B cell (primary cell): Measurements from ENCODE around the gene PCYOX1L. TPM values are rescaled to one million over a fixed set of nuclear protein-coding genes. Genes with fewer than 3 reads are reported as not detected.

Source experiments
- ATAC-seq: fragments of 200-7000 bp; cut with Tn5 transposase; one replicate; pipeline ENCODE4 v1.10.0; 2021; ENCODE audit warnings: low read depth, mild to moderate bottlenecking, moderate number of reproducible peaks, moderate library complexity
- CTCF ChIA-PET: fragments of 350-600 bp; sonication (Branson Sonifier 250); formaldehyde crosslinking; loops from one replicate; lab custom pipeline; 2021; ENCODE audit warnings: antibody characterized with exemption, inconsistent platforms; lab: Charles Lee
- POLR2A ChIA-PET: fragments of 350-600 bp; sonication (Branson Sonifier 250); formaldehyde crosslinking; loops from one replicate; lab custom pipeline; 2021; ENCODE audit warnings: antibody characterized with exemption; lab: Charles Lee
- DNase-seq: peaks from one replicate; pipeline ENCODE4 v3.0.0; 2013
- H2AFZ ChIP-seq: 2 replicates; pipeline ENCODE4 v1.6.1; 2012; ENCODE audit warnings: mild to moderate bottlenecking, low read depth, low read length; ENCODE audit not compliant: insufficient read depth, poor library complexity, severe bottlenecking
- H3K27ac ChIP-seq, 2 donors: 1 replicate in 1 of 2; 2 replicates in 1 of 2; pipeline ENCODE4 v1.5.1; 2012 to 2013; ENCODE audit warnings: low read length in 2 of 2, mild to moderate bottlenecking in 2 of 2, moderate library complexity in 1 of 2
- H3K27me3 ChIP-seq, 4 experiments: fragments of 200-600 bp in 1 of 4; sonication (generic) in 1 of 4; replicated peaks in 1 of 4; 1 replicate in 2 of 4; 2 replicates in 2 of 4; pipeline versions ENCODE4 v1.6.1 to v1.7.0; 2013 to 2016; ENCODE audit warnings: low read length in 3 of 4, mild to moderate bottlenecking in 2 of 4, mixed read lengths in 1 of 4, moderate library complexity in 1 of 4; ENCODE audit not compliant: insufficient read depth in 4 of 4, control insufficient read depth in 3 of 4; ENCODE audit errors: control extremely low read depth in 1 of 4
- H3K36me3 ChIP-seq, 2 experiments: replicated peaks in 1 of 2; 1 replicate in 1 of 2; 2 replicates in 1 of 2; pipeline versions ENCODE4 v1.6.1 to v1.7.1; 2013; ENCODE audit warnings: low read length in 1 of 2; ENCODE audit not compliant: insufficient read depth in 2 of 2, control insufficient read depth in 1 of 2; ENCODE audit errors: control extremely low read depth in 1 of 2, extremely low read depth in 1 of 2
- H3K4me1 ChIP-seq, 2 donors: fragments of 200-600 bp in 1 of 2; sonication (generic) in 1 of 2; 1 replicate in 1 of 2; 2 replicates in 1 of 2; pipeline versions ENCODE4 v1.5.1 to v1.6.1; 2013 to 2017; ENCODE audit warnings: low read length in 2 of 2; ENCODE audit not compliant: control insufficient read depth in 2 of 2, insufficient read depth in 2 of 2
- H3K4me2 ChIP-seq: replicated peaks from 2 replicates; pipeline ENCODE3; 2012; ENCODE audit warnings: mild to moderate bottlenecking, low read depth, low read length; ENCODE audit not compliant: poor library complexity, severe bottlenecking
- H3K4me3 ChIP-seq, 5 experiments: fragments of 200-600 bp in 1 of 5; sonication (generic) in 1 of 5; 1 replicate in 3 of 5; 2 replicates in 2 of 5; pipeline versions ENCODE4 v1.5.1 to v1.7.0; 2011 to 2016; ENCODE audit warnings: low read length in 4 of 5, mild to moderate bottlenecking in 4 of 5, low read depth in 2 of 5, control low read depth in 1 of 5, moderate library complexity in 1 of 5; ENCODE audit not compliant: insufficient read depth in 1 of 5; ENCODE audit errors: control extremely low read depth in 1 of 5, extremely low read depth in 1 of 5
- H3K79me2 ChIP-seq: fragments of 200-600 bp; sonication (generic); one replicate; pipeline ENCODE4 v1.6.0; 2016; ENCODE audit warnings: low read length; ENCODE audit not compliant: control insufficient read depth, insufficient read depth
- H3K9ac ChIP-seq: fragments of 200-600 bp; sonication (generic); 2 replicates; pipeline ENCODE4 v1.6.1; 2017; ENCODE audit warnings: mild to moderate bottlenecking, low read length, moderate library complexity
- H3K9me3 ChIP-seq, 3 donors: one replicate each; pipeline versions ENCODE4 v1.6.1 to v1.7.1; 2013; ENCODE audit warnings: low read length in 2 of 3; ENCODE audit not compliant: control insufficient read depth in 2 of 3, insufficient read depth in 1 of 3; ENCODE audit errors: control extremely low read depth in 1 of 3
- H4K20me1 ChIP-seq: 2 replicates; pipeline ENCODE4 v1.6.0; 2012; ENCODE audit warnings: mild to moderate bottlenecking, low read length; ENCODE audit not compliant: insufficient read depth, control insufficient read depth, poor library complexity, severe bottlenecking
- H3K27ac Mint-ChIP-seq: one replicate; pipeline ENCODE4 v1.8.0; 2021; ENCODE audit warnings: mixed read lengths
- H3K27me3 Mint-ChIP-seq: one replicate; pipeline ENCODE4 v1.8.0; 2021; ENCODE audit warnings: mixed read lengths
- H3K4me1 Mint-ChIP-seq: one replicate; pipeline ENCODE4 v1.8.0; 2021; ENCODE audit warnings: mixed read lengths
- H3K4me3 Mint-ChIP-seq: one replicate; pipeline ENCODE4 v1.8.0; 2021; ENCODE audit warnings: mixed read lengths
- H3K9me3 Mint-ChIP-seq: one replicate; pipeline ENCODE4 v1.8.0; 2022; ENCODE audit warnings: mixed read lengths; ENCODE audit not compliant: insufficient read depth
- EZH2 ChIP-seq: IDR thresholded peaks from 2 replicates; pipeline ENCODE4 v1.6.1; 2012; ENCODE audit warnings: borderline replicate concordance, low read depth, mild to moderate bottlenecking, moderate library complexity, low read length; ENCODE audit not compliant: insufficient read depth, poor library complexity, severe bottlenecking
- WGBS: methylation state at CpG from one replicate; pipeline ENCODE4 v1.1.5; 2013; ENCODE audit warnings: missing lambda C conversion rate; ENCODE audit not compliant: insufficient coverage; 5-methylcytosine and 5-hydroxymethylcytosine counted together
- intact Hi-C: fragments of 100-400 bp; cut with micrococcal nuclease; formaldehyde crosslinking; loops from one replicate; pipeline ENCODE4 v1.10.0; 2022
- polyA plus RNA-seq: library from polyadenylated mRNA; depleted of rRNA; stranded (reverse); fragments of >200 nt; gene quantifications from 2 replicates; pipeline ENCODE4 v1.2.3, GENCODE V29; 2012
- total RNA-seq, 2 donors: library from RNA; stranded (reverse); fragments of 120-200 nt in 1 of 2; gene quantifications; 1 replicate in 1 of 2; 2 replicates in 1 of 2; pipeline versions ENCODE4 v1.2.3 to v1.2.4, GENCODE V29; 2013 to 2022
- TF ChIP-seq, protein P1 (sequence below): fragments of 200-600 bp; IDR thresholded peaks from one replicate; pipeline ENCODE4 v1.8.0; 2022; ENCODE audit warnings: antibody characterized with exemption, mild to moderate bottlenecking

The PCYOX1L gene
- total and polyA plus RNA-seq, 2 donors (not counting 1 experiment from before 2014, with no cell fraction given), result 11.7 to 19.4 TPM

DNA sequence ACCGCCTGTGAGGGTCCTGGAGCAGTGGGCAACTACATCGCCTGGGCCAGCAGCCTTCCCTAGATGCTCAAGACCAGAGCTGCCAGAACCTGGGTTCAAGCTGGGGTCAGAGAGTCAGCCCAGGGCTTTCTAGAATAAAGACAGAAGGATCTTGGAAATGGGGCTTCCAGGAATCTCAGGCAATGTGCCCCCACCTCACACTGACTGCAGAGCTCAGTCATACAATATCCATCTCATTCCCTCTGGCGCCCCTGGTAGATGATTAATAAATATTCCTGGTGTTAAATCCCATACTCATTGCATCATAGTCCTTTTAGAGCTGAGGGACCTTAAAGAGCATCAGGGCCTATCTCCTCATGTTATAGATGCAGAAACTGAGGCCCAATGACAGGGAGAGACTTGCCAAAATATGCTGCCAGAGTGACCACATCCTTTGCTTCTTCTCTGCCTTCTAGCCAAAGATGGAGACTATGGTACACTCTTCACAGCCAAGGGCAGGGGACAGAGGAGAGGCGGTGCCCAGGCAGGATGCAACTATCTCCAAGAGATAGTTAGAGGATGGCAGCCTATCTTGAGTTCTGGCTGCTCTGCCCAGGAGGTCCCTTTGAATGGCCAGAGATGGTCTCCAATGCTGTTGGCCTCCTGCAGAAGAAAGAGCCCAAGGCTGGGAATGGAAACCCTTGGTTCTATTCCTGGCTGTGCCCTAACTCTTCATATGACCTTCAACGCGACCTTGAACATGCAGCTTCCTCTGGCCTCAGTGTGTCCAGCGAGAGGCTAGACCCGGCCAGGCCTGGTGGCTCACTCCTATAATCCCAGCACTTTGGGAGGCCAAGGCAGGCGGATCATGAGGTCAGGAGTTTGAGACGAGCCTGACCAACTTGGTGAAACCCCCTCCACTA lies 57.5 kb downstream of the PCYOX1L start:
- H3K4me1 Mint-ChIP-seq, result no peaks in the 10 kb centered on the region

More for the DNA sequence above, 57.5 kb downstream of the PCYOX1L start:
- CTCF ChIA-PET, result interaction anchor here (0.9 to 1.1 kb wide), 3 partner anchors 17 to 44 kb away, joined by 3 read pairs; no protein-coding TSS in a partner anchor
- Histone ChIP-seq H3K9ac (no peak overlapping the region), H3K9me3 (no peaks in the 10 kb centered on the region), H2AFZ (no peak overlapping the region), H3K4me3 (no peak overlapping the region), H4K20me1 (no peaks in the 10 kb centered on the region), H3K27me3 (peaks cover 0 to 8% (median 2%) of the 10 kb centered on the region in 4 experiments), H3K4me1 (no peaks in the 10 kb centered on the region), H3K79me2 (no peaks in the 10 kb centered on the region), H3K36me3 (no peaks in the 10 kb centered on the region), H3K27ac (no peak overlapping the region), H3K4me2 (no peak overlapping the region)
- TF ChIP-seq, protein P1, sequence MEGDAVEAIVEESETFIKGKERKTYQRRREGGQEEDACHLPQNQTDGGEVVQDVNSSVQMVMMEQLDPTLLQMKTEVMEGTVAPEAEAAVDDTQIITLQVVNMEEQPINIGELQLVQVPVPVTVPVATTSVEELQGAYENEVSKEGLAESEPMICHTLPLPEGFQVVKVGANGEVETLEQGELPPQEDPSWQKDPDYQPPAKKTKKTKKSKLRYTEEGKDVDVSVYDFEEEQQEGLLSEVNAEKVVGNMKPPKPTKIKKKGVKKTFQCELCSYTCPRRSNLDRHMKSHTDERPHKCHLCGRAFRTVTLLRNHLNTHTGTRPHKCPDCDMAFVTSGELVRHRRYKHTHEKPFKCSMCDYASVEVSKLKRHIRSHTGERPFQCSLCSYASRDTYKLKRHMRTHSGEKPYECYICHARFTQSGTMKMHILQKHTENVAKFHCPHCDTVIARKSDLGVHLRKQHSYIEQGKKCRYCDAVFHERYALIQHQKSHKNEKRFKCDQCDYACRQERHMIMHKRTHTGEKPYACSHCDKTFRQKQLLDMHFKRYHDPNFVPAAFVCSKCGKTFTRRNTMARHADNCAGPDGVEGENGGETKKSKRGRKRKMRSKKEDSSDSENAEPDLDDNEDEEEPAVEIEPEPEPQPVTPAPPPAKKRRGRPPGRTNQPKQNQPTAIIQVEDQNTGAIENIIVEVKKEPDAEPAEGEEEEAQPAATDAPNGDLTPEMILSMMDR, result no peak
- no peak for TF ChIP-seq EZH2
- Mint-ChIP-seq H3K27ac (no peak overlapping the region), H3K9me3 (no peaks in the 10 kb centered on the region), H3K27me3 (peaks cover 12% of the 10 kb centered on the region), H3K4me3 (no peak overlapping the region)
- POLR2A ChIA-PET, result no interaction called here
- ATAC-seq (no peak), DNase-seq (no peak)
- intact Hi-C loops, result no loop called here
- WGBS, result 94% methylated on average over 7 of the region's 10 CpGs
